GM12892 (cell line): ENCODE results near the gene MBD6.

ENCODE experiments used
- POLR2A ChIP-seq: IDR thresholded peaks from 2 replicates; pipeline ENCODE4 v1.6.1; 2011; ENCODE audit warnings: low read depth, low read length, control low read depth
- POLR2AphosphoS5 ChIP-seq: IDR thresholded peaks from 2 replicates; pipeline ENCODE4 v1.6.1; 2011; ENCODE audit warnings: low read depth, low read length, control low read depth

GRCh38 chr12:57518920-57519795 lies 3.5 kb upstream of the MBD6 start:
- TF ChIP-seq POLR2AphosphoS5 (no peak), POLR2A (no peak)
